Thymus (tissue), 11 donors: Measurements from ENCODE around the gene SMARCA4. TPM values are rescaled to one million over a fixed set of nuclear protein-coding genes. Genes with fewer than 3 reads are reported as not detected.

Experiments
- DNase-seq, 9 donors: peaks; one replicate each; pipeline ENCODE4 v3.0.0-alpha.2; 2013; ENCODE audit warnings: low spot score in 9 of 9, low read depth in 6 of 9, missing footprints in 1 of 9
- H3K27ac ChIP-seq, 2 donors: one replicate each; pipeline ENCODE4 v1.5.1; 2013; ENCODE audit warnings: control low read depth in 1 of 2, low read depth in 1 of 2, low read length in 1 of 2, mild to moderate bottlenecking in 1 of 2, moderate library complexity in 1 of 2
- H3K27me3 ChIP-seq, 2 donors: one replicate each; pipeline ENCODE4 v1.5.1; 2013; ENCODE audit warnings: low read length in 1 of 2; ENCODE audit not compliant: control insufficient read depth in 2 of 2, insufficient read depth in 1 of 2
- H3K36me3 ChIP-seq, 2 donors: one replicate each; pipeline ENCODE4 v1.5.1; 2013; ENCODE audit warnings: low read length in 1 of 2, mild to moderate bottlenecking in 1 of 2, moderate library complexity in 1 of 2; ENCODE audit not compliant: control insufficient read depth in 2 of 2, insufficient read depth in 2 of 2
- H3K4me1 ChIP-seq, 2 donors: one replicate each; pipeline ENCODE4 v1.5.1; 2013; ENCODE audit warnings: low read length in 2 of 2; ENCODE audit not compliant: control insufficient read depth in 2 of 2, insufficient read depth in 2 of 2
- H3K4me3 ChIP-seq, 2 donors: one replicate each; pipeline ENCODE4 v1.5.1; 2013; ENCODE audit warnings: low read length in 2 of 2, control low read depth in 1 of 2, mild to moderate bottlenecking in 1 of 2
- H3K9me3 ChIP-seq, 2 donors: one replicate each; pipeline ENCODE4 v1.5.1; 2013; ENCODE audit warnings: low read length in 1 of 2, mild to moderate bottlenecking in 1 of 2; ENCODE audit not compliant: control insufficient read depth in 2 of 2, insufficient read depth in 1 of 2
- WGBS: extraction: QIAGEN DNeasy Blood & Tissue Kit; methylation state at CpG from one replicate; pipeline ENCODE4 v1.1.7; 2013; 5-methylcytosine and 5-hydroxymethylcytosine counted together
- polyA plus RNA-seq: library from polyadenylated mRNA; stranded (reverse); fragments of 200-250 nt; gene quantifications from one replicate; pipeline ENCODE4 v1.2.3, GENCODE V29; 2013
- total RNA-seq: library from RNA; stranded (reverse); fragments of 120-200 nt; gene quantifications from one replicate; pipeline ENCODE4 v1.2.4, GENCODE V29; 2013
- donor health status: healthy.

Gene SMARCA4
- total and polyA plus RNA-seq, 2 donors: 76.6 to 88.0 TPM

- no peaks in the 10 kb centered on the region for H3K27me3 ChIP-seq
- H3K9me3 ChIP-seq: no peaks in the 10 kb centered on the region
- H3K36me3 ChIP-seq: peaks cover 0 to 18% of the 10 kb centered on the region in 2 donors
- H3K4me1 ChIP-seq: peaks cover 53 to 95% of the 10 kb centered on the region in 2 donors
- H3K4me3 ChIP-seq: no peak overlapping the region
- H3K27ac ChIP-seq: peak overlapping the region in 1 of 2 donors; percentile 60
- 97% methylated on average over 8 of the region's 8 CpGs for WGBS
- DNase-seq: no peak
Measured at GRCh38 chr19:10966809-10967208, 6.0 kb downstream of the SMARCA4 start.

- H3K27ac ChIP-seq: peak overlapping the region; percentile 75 to 93
- 19% methylated on average over 10 of the region's 10 CpGs for WGBS
- H3K9me3 ChIP-seq: no peaks in the 10 kb centered on the region
- peak in 6 of 9 donors; percentile 46 to 83 (median 59) for DNase-seq
- peak overlapping the region in 1 of 2 donors; percentile 2 for H3K4me3 ChIP-seq
- H3K4me1 ChIP-seq: peaks cover 41 to 80% of the 10 kb centered on the region in 2 donors
- H3K36me3 ChIP-seq: peaks cover 4 to 25% of the 10 kb centered on the region in 2 donors
- no peaks in the 10 kb centered on the region for H3K27me3 ChIP-seq
Measured at GRCh38 chr19:10968527-10969135, 7.8 kb downstream of the SMARCA4 start.

GRCh38 chr19:10971107-10971726 is 10.4 kb downstream of the SMARCA4 start:
- WGBS: 98% methylated on average over 8 of the region's 8 CpGs
- peak overlapping the region in 1 of 2 donors; percentile 5 for H3K27ac ChIP-seq
- peaks cover 27 to 79% of the 10 kb centered on the region in 2 donors for H3K4me1 ChIP-seq

GRCh38 chr19:10975374-10976130 is 14.7 kb downstream of the SMARCA4 start:
- Histone ChIP-seq H3K4me1 (peaks cover 7 to 63% of the 10 kb centered on the region in 2 donors), H3K4me3 (no peak overlapping the region), H3K36me3 (peaks cover 11 to 19% of the 10 kb centered on the region in 2 donors), H3K27ac (no peak overlapping the region), H3K27me3 (no peaks in the 10 kb centered on the region), H3K9me3 (no peaks in the 10 kb centered on the region)
- DNase-seq: no peak
- 93% methylated on average over 19 of the region's 19 CpGs for WGBS

More at GRCh38 chr19:10971107-10971726, 10.4 kb downstream of the SMARCA4 start:
- peaks cover 8 to 15% of the 10 kb centered on the region in 2 donors for H3K36me3 ChIP-seq
- H3K9me3 ChIP-seq: no peaks in the 10 kb centered on the region
- no peaks in the 10 kb centered on the region for H3K27me3 ChIP-seq
- DNase-seq: no peak
- no peak overlapping the region for H3K4me3 ChIP-seq

- Histone ChIP-seq H3K27me3 (no peaks in the 10 kb centered on the region), H3K27ac (peak overlapping the region; percentile 39 to 46), H3K4me1 (peaks cover 7 to 57% of the 10 kb centered on the region in 2 donors), H3K9me3 (no peaks in the 10 kb centered on the region), H3K4me3 (no peak overlapping the region), H3K36me3 (peaks cover 19 to 25% of the 10 kb centered on the region in 2 donors)
- DNase-seq: no peak
- WGBS: 95% methylated on average over 19 of the region's 19 CpGs
Measured at GRCh38 chr19:10976131-10976892, 15.5 kb downstream of the SMARCA4 start.

- Histone ChIP-seq H3K9me3 (no peaks in the 10 kb centered on the region), H3K4me3 (no peak overlapping the region), H3K27me3 (no peaks in the 10 kb centered on the region), H3K36me3 (peaks cover 16 to 21% of the 10 kb centered on the region in 2 donors), H3K4me1 (peaks cover 7 to 55% of the 10 kb centered on the region in 2 donors), H3K27ac (peak overlapping the region in 1 of 2 donors; percentile 62)
- peak in 3 of 9 donors; percentile 48 to 63 (median 59) for DNase-seq
- 34% methylated on average over 5 of the region's 5 CpGs for WGBS
Measured at GRCh38 chr19:10977742-10978092, 16.9 kb downstream of the SMARCA4 start.

- 82% methylated on average over 15 of the region's 15 CpGs for WGBS
- Histone ChIP-seq H3K4me3 (no peak overlapping the region), H3K27ac (peak overlapping the region in 1 of 2 donors; percentile 34), H3K4me1 (peaks cover 4 to 40% of the 10 kb centered on the region in 2 donors), H3K9me3 (no peaks in the 10 kb centered on the region), H3K27me3 (no peaks in the 10 kb centered on the region), H3K36me3 (peaks cover 33 to 38% of the 10 kb centered on the region in 2 donors)
- DNase-seq: peak in 1 of 9 donors; percentile 40
Measured at GRCh38 chr19:10979951-10980381, 19.1 kb downstream of the SMARCA4 start.

- H3K9me3 ChIP-seq: no peaks in the 10 kb centered on the region
- WGBS: 97% methylated on average over 8 of the region's 8 CpGs
- H3K4me1 ChIP-seq: peaks cover 4 to 26% of the 10 kb centered on the region in 2 donors
- DNase-seq: no peak
- H3K27ac ChIP-seq: no peak overlapping the region
- H3K36me3 ChIP-seq: peaks cover 44 to 49% of the 10 kb centered on the region in 2 donors
- H3K4me3 ChIP-seq: no peak overlapping the region
- H3K27me3 ChIP-seq: no peaks in the 10 kb centered on the region
Measured at GRCh38 chr19:10981252-10981895, 20.5 kb downstream of the SMARCA4 start.
